CD14-positive monocyte (primary cell): Measurements from ENCODE around the gene GNRHR. TPM values are rescaled to one million over a fixed set of nuclear protein-coding genes. Genes with fewer than 3 reads are reported as not detected.

Source experiments
- DNase-seq, 3 donors: peaks; one replicate each; pipeline ENCODE4 v3.0.0-alpha.2; 2011 to 2022
- H2AFZ ChIP-seq: 2 replicates; pipeline ENCODE4 v1.6.0; 2012; ENCODE audit warnings: mild to moderate bottlenecking, low read depth, low read length, inconsistent platforms; ENCODE audit not compliant: insufficient read depth, poor library complexity, severe bottlenecking
- H3K27ac ChIP-seq, 2 donors: 1 replicate in 1 of 2; 2 replicates in 1 of 2; pipeline ENCODE4 v1.5.1; 2012 to 2013; ENCODE audit warnings: low read length in 2 of 2, control low read depth in 1 of 2, inconsistent platforms in 1 of 2, low read depth in 1 of 2, mild to moderate bottlenecking in 1 of 2
- H3K27me3 ChIP-seq, 2 donors: one replicate each; pipeline versions ENCODE4 v1.6.0 to v1.6.1; 2011 to 2013; ENCODE audit warnings: low read length in 2 of 2; ENCODE audit not compliant: control insufficient read depth in 2 of 2, insufficient read depth in 2 of 2
- H3K36me3 ChIP-seq, 2 donors: replicated peaks in 1 of 2; 1 replicate in 1 of 2; 2 replicates in 1 of 2; pipeline versions ENCODE4 v1.5.1 to v1.6.1; 2012 to 2013; ENCODE audit warnings: low read length in 2 of 2, control low read depth in 1 of 2, inconsistent platforms in 1 of 2, mild to moderate bottlenecking in 1 of 2; ENCODE audit not compliant: insufficient read depth in 2 of 2, control insufficient read depth in 1 of 2
- H3K4me1 ChIP-seq, 2 donors: 1 replicate in 1 of 2; 2 replicates in 1 of 2; pipeline versions ENCODE4 v1.5.1 to v1.6.1; 2012 to 2013; ENCODE audit warnings: low read length in 2 of 2, control low read depth in 1 of 2, inconsistent platforms in 1 of 2, mild to moderate bottlenecking in 1 of 2, moderate library complexity in 1 of 2; ENCODE audit not compliant: insufficient read depth in 2 of 2, control insufficient read depth in 1 of 2
- H3K4me2 ChIP-seq: replicated peaks from 2 replicates; pipeline ENCODE3; 2012; ENCODE audit warnings: low read length, moderate library complexity, mild to moderate bottlenecking; ENCODE audit not compliant: poor library complexity, severe bottlenecking; ENCODE audit errors: extremely low read depth
- H3K4me3 ChIP-seq, 3 experiments: fragments of 200-600 bp in 1 of 3; sonication (generic) in 1 of 3; replicated peaks in 1 of 3; 1 replicate in 2 of 3; 2 replicates in 1 of 3; pipeline ENCODE4 v1.5.1; 2011 to 2013; ENCODE audit warnings: low read length in 3 of 3, mild to moderate bottlenecking in 3 of 3, control low read depth in 2 of 3, low read depth in 2 of 3, inconsistent platforms in 1 of 3, moderate library complexity in 1 of 3
- H3K79me2 ChIP-seq: 2 replicates; pipeline ENCODE4 v1.6.0; 2012; ENCODE audit warnings: mild to moderate bottlenecking, control low read depth, inconsistent platforms, low read length, moderate library complexity; ENCODE audit not compliant: insufficient read depth
- H3K9ac ChIP-seq: 2 replicates; pipeline ENCODE4 v1.6.0; 2017; ENCODE audit warnings: low read length, mild to moderate bottlenecking; ENCODE audit not compliant: insufficient read depth, poor library complexity, severe bottlenecking
- H3K9me3 ChIP-seq, 2 donors: replicated peaks in 1 of 2; 1 replicate in 1 of 2; 2 replicates in 1 of 2; pipeline versions ENCODE4 v1.5.1 to v1.6.1; 2012 to 2013; ENCODE audit warnings: low read length in 2 of 2, control low read depth in 1 of 2; ENCODE audit not compliant: control insufficient read depth in 1 of 2, insufficient read depth in 1 of 2
- H4K20me1 ChIP-seq: 2 replicates; pipeline ENCODE4 v1.6.0; 2012; ENCODE audit warnings: mild to moderate bottlenecking, low read length, control low read depth, moderate library complexity; ENCODE audit not compliant: insufficient read depth
- H3K27ac Mint-ChIP-seq, 7 donors: one replicate each; pipeline ENCODE4 v1.8.0; 2020; ENCODE audit warnings: mild to moderate bottlenecking in 7 of 7, mixed read lengths in 7 of 7, moderate library complexity in 6 of 7, inconsistent platforms in 2 of 7
- H3K27me3 Mint-ChIP-seq, 3 donors: one replicate each; pipeline ENCODE4 v1.8.0; 2021 to 2022; ENCODE audit warnings: low read depth in 3 of 3, mild to moderate bottlenecking in 3 of 3, mixed read lengths in 3 of 3, moderate library complexity in 3 of 3, inconsistent platforms in 1 of 3
- H3K36me3 Mint-ChIP-seq, 2 donors: one replicate each; pipeline ENCODE4 v1.8.0; 2020; ENCODE audit warnings: mixed read lengths in 2 of 2, inconsistent platforms in 1 of 2, mild to moderate bottlenecking in 1 of 2
- H3K4me1 Mint-ChIP-seq: one replicate; pipeline ENCODE4 v1.8.0; 2020; ENCODE audit warnings: mild to moderate bottlenecking, mixed read lengths
- H3K4me3 Mint-ChIP-seq, 2 donors: one replicate each; pipeline ENCODE4 v1.8.0; 2020; ENCODE audit warnings: mild to moderate bottlenecking in 2 of 2, mixed read lengths in 2 of 2, moderate library complexity in 1 of 2
- H3K9me3 Mint-ChIP-seq, 7 donors: one replicate each; pipeline ENCODE4 v1.8.0; 2020 to 2022; ENCODE audit warnings: mixed read lengths in 7 of 7, mild to moderate bottlenecking in 6 of 7, moderate library complexity in 6 of 7, inconsistent platforms in 2 of 7
- CTCF ChIP-seq: fragments of 200-600 bp; IDR thresholded peaks from one replicate; pipeline ENCODE4 v1.8.0; 2022; ENCODE audit warnings: antibody characterized with exemption, mild to moderate bottlenecking
- WGBS: methylation state at CpG from one replicate; pipeline ENCODE4 v1.1.5; 2013; ENCODE audit warnings: missing lambda C conversion rate; ENCODE audit not compliant: insufficient coverage; 5-methylcytosine and 5-hydroxymethylcytosine counted together
- intact Hi-C, 2 donors: fragments of 100-400 bp; cut with micrococcal nuclease; formaldehyde crosslinking; loops; one replicate each; pipeline versions ENCODE4 v1.15.0 to v1.15.1; 2023
- polyA plus RNA-seq, 3 donors: library from polyadenylated mRNA; depleted of rRNA in 1 of 3; unstranded in 2 of 3; stranded (reverse) in 1 of 3; fragments of 300-500 nt in 2 of 3; fragments of >200 nt in 1 of 3; fragmentation: Illumina TruSeq in 2 of 3; gene quantifications; 1 replicate in 2 of 3; 2 replicates in 1 of 3; pipeline ENCODE4 v1.2.3, GENCODE V29; 2012 to 2021

GNRHR gene
- polyA plus RNA-seq, 3 donors: not detected

- H3K4me2 ChIP-seq: no peak overlapping the region
- no peaks in the 10 kb centered on the region for H3K79me2 ChIP-seq
- WGBS: 100% methylated on average over 3 of the region's 5 CpGs
- H3K27me3 ChIP-seq: no peaks in the 10 kb centered on the region
- no peaks in the 10 kb centered on the region for H3K36me3 ChIP-seq
- Mint-ChIP-seq H3K27ac (no peak overlapping the region), H3K27me3 (no peaks in the 10 kb centered on the region), H3K9me3 (peaks cover 0 to 12% (median 4%) of the 10 kb centered on the region in 7 donors), H3K36me3 (peaks cover 2 to 5% of the 10 kb centered on the region in 2 donors), H3K4me3 (no peak overlapping the region), H3K4me1 (peaks cover 9% of the 10 kb centered on the region)
- no peaks in the 10 kb centered on the region for H3K4me1 ChIP-seq
- H4K20me1 ChIP-seq: no peaks in the 10 kb centered on the region
- no peak overlapping the region for H3K27ac ChIP-seq
- no peak overlapping the region for H3K4me3 ChIP-seq
- H3K9me3 ChIP-seq: no peaks in the 10 kb centered on the region
- no peak for DNase-seq
- no peak overlapping the region for H2AFZ ChIP-seq
- intact Hi-C loops: no loop called here
- no peak for TF ChIP-seq CTCF
- no peak overlapping the region for H3K9ac ChIP-seq
These were observed 30.8 kb downstream of the GNRHR start for GRCh38 chr4:67723341-67723740.

DNA sequence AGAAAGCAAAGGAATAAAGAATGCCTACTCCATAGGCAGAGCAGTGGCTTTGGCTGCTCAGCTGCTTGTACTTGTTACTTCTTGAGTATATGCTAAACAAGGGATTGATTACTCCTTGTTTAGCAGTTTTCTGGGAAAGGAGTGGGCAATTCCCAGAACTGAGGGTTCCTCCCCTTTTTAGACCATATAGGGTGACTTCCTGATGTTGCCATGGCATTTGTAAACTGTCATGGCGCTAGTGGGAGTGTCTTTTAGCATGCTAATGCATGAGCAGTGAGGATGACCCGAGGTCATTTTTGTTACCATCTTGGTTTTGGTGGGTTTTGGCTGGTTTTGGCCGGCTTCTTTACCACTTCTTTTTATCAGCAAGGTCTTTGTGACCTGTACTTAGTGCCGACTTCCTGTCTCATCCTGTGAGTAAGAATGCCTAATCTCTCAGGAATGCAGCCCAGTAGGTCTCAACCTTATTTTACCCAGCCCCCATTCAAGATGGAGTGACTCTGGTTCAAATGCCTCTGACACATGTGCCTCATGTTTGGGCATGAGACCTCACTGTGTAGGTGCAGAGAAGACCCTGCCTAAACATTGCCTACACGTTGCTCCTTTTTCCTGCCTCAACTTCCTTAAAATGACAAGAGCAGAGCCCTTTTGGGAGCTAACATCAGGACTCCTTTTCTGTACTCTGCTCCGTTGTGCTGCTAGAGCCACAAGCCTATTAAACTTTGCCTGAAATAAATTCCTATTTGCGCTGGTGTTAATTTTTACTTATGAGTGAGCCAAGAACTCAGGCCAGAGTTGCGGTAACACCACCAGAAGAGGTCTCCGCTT, 32.2 kb downstream of the GNRHR start:
- Mint-ChIP-seq H3K27me3 (no peaks in the 10 kb centered on the region), H3K9me3 (peaks cover 0 to 8% (median 0%) of the 10 kb centered on the region in 7 donors)

More for the DNA sequence above, 32.2 kb downstream of the GNRHR start:
- no peak overlapping the region for H3K4me3 ChIP-seq
- Mint-ChIP-seq H3K27ac (no peak overlapping the region), H3K4me1 (peaks cover 4% of the 10 kb centered on the region), H3K4me3 (no peak overlapping the region), H3K36me3 (peaks cover 2 to 5% of the 10 kb centered on the region in 2 donors)
- H3K4me1 ChIP-seq: no peaks in the 10 kb centered on the region
- H4K20me1 ChIP-seq: no peaks in the 10 kb centered on the region
- no peak for DNase-seq
- H3K9ac ChIP-seq: no peak overlapping the region
- 97% methylated on average over 4 of the region's 9 CpGs for WGBS
- no peaks in the 10 kb centered on the region for H3K79me2 ChIP-seq
- H2AFZ ChIP-seq: no peak overlapping the region
- no peaks in the 10 kb centered on the region for H3K36me3 ChIP-seq
- H3K27me3 ChIP-seq: no peaks in the 10 kb centered on the region
- no peaks in the 10 kb centered on the region for H3K9me3 ChIP-seq
- H3K27ac ChIP-seq: no peak overlapping the region
- H3K4me2 ChIP-seq: no peak overlapping the region
- no peak for TF ChIP-seq CTCF
- intact Hi-C loops: no loop called here
